Smooth muscle cell (in vitro differentiated cells): Measurements from ENCODE around the gene RPL27A. TPM values are rescaled to one million over a fixed set of nuclear protein-coding genes. Genes with fewer than 3 reads are reported as not detected.
A peak's percentile ranks its signal among the peaks of the same experiment; 100 is the strongest.

Experiments
- DNase-seq: peaks from one replicate; lab custom pipeline; 2025; ENCODE audit not compliant: unreplicated experiment; lab: John Stamatoyannopoulos, UW
- H2AFZ ChIP-seq: fragments of 200-600 bp; sonication (generic); 2 replicates; pipeline ENCODE4 v1.6.0; 2016; ENCODE audit warnings: antibody characterized with exemption, low read depth, mild to moderate bottlenecking
- H3F3A ChIP-seq: fragments of 200-600 bp; sonication (generic); 2 replicates; pipeline ENCODE4 v1.6.0; 2017; ENCODE audit warnings: antibody characterized with exemption, low read depth
- H3K27ac ChIP-seq: fragments of 200-600 bp; sonication (generic); 2 replicates; pipeline ENCODE4 v1.5.1; 2016; ENCODE audit warnings: low read depth, mild to moderate bottlenecking
- H3K27me3 ChIP-seq: fragments of 200-600 bp; sonication (generic); 2 replicates; pipeline ENCODE4 v1.6.1; 2016; ENCODE audit warnings: low read depth, mild to moderate bottlenecking
- H3K36me3 ChIP-seq: fragments of 200-600 bp; sonication (generic); 2 replicates; pipeline ENCODE4 v1.5.1; 2016; ENCODE audit warnings: low read depth
- H3K4me1 ChIP-seq: fragments of 200-600 bp; sonication (generic); 2 replicates; pipeline ENCODE4 v1.5.1; 2016; ENCODE audit warnings: low read depth
- H3K4me2 ChIP-seq: fragments of 200-600 bp; sonication (generic); 2 replicates; pipeline ENCODE4 v1.6.0; 2016; ENCODE audit warnings: mild to moderate bottlenecking
- H3K4me3 ChIP-seq: fragments of 200-600 bp; sonication (generic); 2 replicates; pipeline ENCODE4 v1.5.1; 2016; ENCODE audit warnings: mild to moderate bottlenecking
- H3K79me2 ChIP-seq: fragments of 200-600 bp; sonication (generic); 2 replicates; pipeline ENCODE4 v1.6.0; 2016; ENCODE audit warnings: low read depth, mild to moderate bottlenecking
- H3K9ac ChIP-seq: fragments of 200-600 bp; sonication (generic); 2 replicates; pipeline ENCODE4 v1.6.0; 2016; ENCODE audit warnings: low read depth
- H3K9me3 ChIP-seq: fragments of 200-600 bp; sonication (generic); replicated peaks from 2 replicates; pipeline ENCODE4 v1.5.1; 2016; ENCODE audit warnings: low read depth
- H4K20me1 ChIP-seq: fragments of 200-600 bp; sonication (generic); 2 replicates; pipeline ENCODE4 v1.6.0; 2016; ENCODE audit warnings: low read depth
- WGBS: methylation state at CpG from one replicate; pipeline ENCODE4 v1.1.7; 2016; ENCODE audit warnings: low lambda C conversion rate; 5-methylcytosine and 5-hydroxymethylcytosine counted together
- polyA plus RNA-seq: library from polyadenylated mRNA; unstranded; fragments of >200 nt; fragmentation: Nextera tagmentation; extraction: Ambion mirVana; gene quantifications from 2 replicates; pipeline ENCODE4 v1.2.1, GENCODE V29; 2016
- total RNA-seq: library from RNA; depleted of rRNA; stranded (reverse); fragments of >200 nt; gene quantifications from 2 replicates; pipeline ENCODE4 v1.2.3, GENCODE V29; 2014
- TF ChIP-seq, protein P1 (sequence below): fragments of 200-600 bp; sonication (generic); IDR thresholded peaks from 2 replicates; pipeline ENCODE4 v1.5.1; 2017; ENCODE audit warnings: borderline replicate concordance, mild to moderate bottlenecking, antibody characterized with exemption; ENCODE audit not compliant: insufficient read depth, poor library complexity, severe bottlenecking

The RPL27A gene
- total and polyA plus RNA-seq, 2 experiments from 2014 or later = 817 to 1,140 TPM

DNA sequence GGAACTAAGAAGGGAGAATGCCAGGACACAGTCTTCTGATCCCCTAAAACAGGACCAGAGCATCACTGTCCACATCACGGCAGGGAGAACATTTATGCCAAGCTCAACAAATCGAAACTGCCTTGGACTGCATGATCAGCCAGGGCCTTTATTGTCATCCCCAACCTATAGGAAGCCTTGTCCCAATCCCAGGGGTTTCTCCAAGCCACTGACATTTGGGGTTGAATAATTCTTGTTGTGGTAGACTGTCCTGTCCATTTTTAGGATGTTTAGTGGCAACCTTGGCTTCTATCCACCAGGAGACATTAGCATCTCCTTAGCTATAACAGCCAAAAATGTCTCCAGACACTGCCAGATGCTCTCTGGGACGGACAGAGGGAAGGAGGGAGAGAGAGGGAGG lies 37.1 kb downstream of the RPL27A start:
- Histone ChIP-seq H3K4me2 (peak overlapping the region; percentile 19), H3K4me3 (no peak overlapping the region), H3K27me3 (no peaks in the 10 kb centered on the region), H3K9me3 (no peaks in the 10 kb centered on the region), H3F3A (peaks cover 43% of the 10 kb centered on the region), H3K27ac (peak overlapping the region; percentile 98), H3K79me2 (peaks cover 16% of the 10 kb centered on the region), H2AFZ (no peak overlapping the region), H3K4me1 (peaks cover 50% of the 10 kb centered on the region), H4K20me1 (peaks cover 19% of the 10 kb centered on the region), H3K36me3 (no peaks in the 10 kb centered on the region), H3K9ac (peak overlapping the region; percentile 50)
- 28% methylated on average over 3 of the region's 3 CpGs for WGBS
- TF ChIP-seq, protein P1, sequence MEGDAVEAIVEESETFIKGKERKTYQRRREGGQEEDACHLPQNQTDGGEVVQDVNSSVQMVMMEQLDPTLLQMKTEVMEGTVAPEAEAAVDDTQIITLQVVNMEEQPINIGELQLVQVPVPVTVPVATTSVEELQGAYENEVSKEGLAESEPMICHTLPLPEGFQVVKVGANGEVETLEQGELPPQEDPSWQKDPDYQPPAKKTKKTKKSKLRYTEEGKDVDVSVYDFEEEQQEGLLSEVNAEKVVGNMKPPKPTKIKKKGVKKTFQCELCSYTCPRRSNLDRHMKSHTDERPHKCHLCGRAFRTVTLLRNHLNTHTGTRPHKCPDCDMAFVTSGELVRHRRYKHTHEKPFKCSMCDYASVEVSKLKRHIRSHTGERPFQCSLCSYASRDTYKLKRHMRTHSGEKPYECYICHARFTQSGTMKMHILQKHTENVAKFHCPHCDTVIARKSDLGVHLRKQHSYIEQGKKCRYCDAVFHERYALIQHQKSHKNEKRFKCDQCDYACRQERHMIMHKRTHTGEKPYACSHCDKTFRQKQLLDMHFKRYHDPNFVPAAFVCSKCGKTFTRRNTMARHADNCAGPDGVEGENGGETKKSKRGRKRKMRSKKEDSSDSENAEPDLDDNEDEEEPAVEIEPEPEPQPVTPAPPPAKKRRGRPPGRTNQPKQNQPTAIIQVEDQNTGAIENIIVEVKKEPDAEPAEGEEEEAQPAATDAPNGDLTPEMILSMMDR = no peak
- no peak for DNase-seq

DNA sequence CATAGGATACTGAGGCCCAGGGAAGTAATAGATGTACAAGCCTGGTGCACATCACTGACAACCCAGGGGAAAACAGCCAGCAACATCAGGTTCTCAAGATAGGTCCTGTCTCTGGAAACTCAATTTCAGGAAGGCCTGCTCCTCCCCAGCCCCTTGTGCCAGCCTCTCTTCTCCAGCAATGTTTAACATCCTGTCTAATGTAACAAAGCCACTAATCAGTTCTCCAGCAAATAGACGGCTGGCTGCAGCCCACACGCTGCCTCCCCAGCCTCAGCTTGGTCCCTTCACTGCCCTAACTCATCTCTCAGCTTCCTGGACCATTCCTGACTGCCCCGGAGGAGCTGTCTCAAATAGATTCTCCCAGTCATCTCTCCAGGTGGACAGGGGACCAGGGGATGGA lies 37.8 kb downstream of the RPL27A start:
- Histone ChIP-seq H3K9ac (peak overlapping the region; percentile 50), H3K79me2 (peaks cover 13% of the 10 kb centered on the region), H3K4me1 (peaks cover 50% of the 10 kb centered on the region), H4K20me1 (peaks cover 17% of the 10 kb centered on the region), H3K27me3 (no peaks in the 10 kb centered on the region), H3K36me3 (no peaks in the 10 kb centered on the region), H3K4me3 (no peak overlapping the region), H3K9me3 (no peaks in the 10 kb centered on the region), H2AFZ (no peak overlapping the region), H3F3A (peaks cover 46% of the 10 kb centered on the region), H3K27ac (peak overlapping the region; percentile 98), H3K4me2 (peak overlapping the region; percentile 19)
- 18% methylated on average over 3 of the region's 3 CpGs for WGBS
- TF ChIP-seq, protein P1 = no peak
- no peak for DNase-seq

DNA sequence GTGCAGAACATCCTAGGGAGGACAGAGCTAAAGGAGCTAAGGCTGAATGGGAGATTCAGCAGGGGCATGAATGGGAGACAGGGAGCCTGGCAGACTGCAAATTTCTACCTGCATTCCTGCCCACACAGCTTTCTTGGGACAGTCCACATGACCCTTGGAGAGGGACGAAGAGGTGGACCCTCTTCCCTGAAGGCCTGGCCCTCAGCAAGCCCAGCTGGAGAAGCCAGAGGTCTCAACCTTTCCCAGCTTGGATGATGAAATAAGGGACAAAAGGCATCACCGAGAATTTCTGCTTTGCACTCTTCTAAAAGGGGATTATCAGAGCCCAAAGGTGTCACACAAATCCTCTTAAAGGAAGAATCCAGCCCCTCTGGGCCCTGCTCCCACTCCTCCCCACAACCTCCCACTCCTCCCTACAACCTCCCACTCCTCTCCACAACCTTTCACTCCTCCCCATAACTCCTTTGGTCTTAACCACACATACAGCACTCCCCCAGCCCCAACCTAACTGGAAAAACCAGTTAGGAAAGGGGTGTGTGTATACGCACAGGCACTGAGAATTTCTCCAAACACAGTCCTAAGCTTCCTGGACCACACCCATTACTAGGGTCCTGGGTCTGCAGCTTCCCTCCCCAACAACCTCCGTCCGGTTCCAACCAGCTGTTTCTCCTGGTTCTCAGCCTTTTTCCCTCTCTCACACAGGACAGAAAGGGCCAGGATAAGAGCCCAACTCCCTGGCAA lies 38.4 kb downstream of the RPL27A start:
- Histone ChIP-seq H3K27ac (peak overlapping the region; percentile 98), H3K9me3 (no peaks in the 10 kb centered on the region), H3K9ac (peak overlapping the region; percentile 15), H2AFZ (no peak overlapping the region), H3K4me1 (peaks cover 50% of the 10 kb centered on the region), H3K79me2 (peaks cover 14% of the 10 kb centered on the region), H3F3A (peaks cover 46% of the 10 kb centered on the region), H3K4me2 (peak overlapping the region; percentile 19), H3K27me3 (no peaks in the 10 kb centered on the region), H4K20me1 (peaks cover 23% of the 10 kb centered on the region), H3K36me3 (peaks cover 4% of the 10 kb centered on the region), H3K4me3 (no peak overlapping the region)
- DNase-seq = no peak
- 26% methylated on average over 4 of the region's 5 CpGs for WGBS
- TF ChIP-seq, protein P1 = no peak
